GM10847 (cell line): Measurements from ENCODE around the gene RARRES2.
A peak's percentile ranks its signal among the peaks of the same experiment; 100 is the strongest.

ENCODE experiments used
- POLR2A ChIP-seq: IDR thresholded peaks from 2 replicates; pipeline ENCODE4 v1.6.1; 2011; ENCODE audit not compliant: insufficient read length; ENCODE audit errors: extremely low read depth

RARRES2 gene

GRCh38 chr7:150378853-150379440, 37.5 kb upstream of the RARRES2 start, which contains the start of gene ZNF775:
Gene ZNF775, plus strand, starts transcription at chr7:150379330. Its CDS starts 9,141 bp downstream, at chr7:150388471.
- TF ChIP-seq POLR2A: peak; percentile 89

GRCh38 chr7:150378115-150378852, 36.9 kb upstream of the RARRES2 start:
- peak; percentile 23 for TF ChIP-seq POLR2A

GRCh38 chr7:150377635-150378034, 36.2 kb upstream of the RARRES2 start:
- no peak for TF ChIP-seq POLR2A

GRCh38 chr7:150377196-150377595, 35.8 kb upstream of the RARRES2 start:
- TF ChIP-seq POLR2A: no peak

GRCh38 chr7:150376560-150376959, 35.1 kb upstream of the RARRES2 start:
- TF ChIP-seq POLR2A: no peak

- peak; percentile 15 for TF ChIP-seq POLR2A
Observed at GRCh38 chr7:150375662-150376521, 34.5 kb upstream of the RARRES2 start.

- no peak for TF ChIP-seq POLR2A
Observed at GRCh38 chr7:150374472-150374871, 33.0 kb upstream of the RARRES2 start.

- no peak for TF ChIP-seq POLR2A
Observed at GRCh38 chr7:150374026-150374425, 32.6 kb upstream of the RARRES2 start.

- TF ChIP-seq POLR2A: no peak
Observed at GRCh38 chr7:150373049-150373801, 31.8 kb upstream of the RARRES2 start.

GRCh38 chr7:150372271-150373048, 31.0 kb upstream of the RARRES2 start:
- no peak for TF ChIP-seq POLR2A

GRCh38 chr7:150371996-150372270, 30.5 kb upstream of the RARRES2 start:
- TF ChIP-seq POLR2A: no peak

- TF ChIP-seq POLR2A: no peak
Observed at GRCh38 chr7:150371131-150371995, 29.9 kb upstream of the RARRES2 start.

- TF ChIP-seq POLR2A: no peak
Observed at GRCh38 chr7:150370612-150371071, 29.2 kb upstream of the RARRES2 start.
